ENCODE results near the gene LBX2.

LBX2 gene

GRCh38 chr2:74535440-74535965 lies 36.1 kb upstream of the LBX2 start:
- Histone ChIP-seq H3K27me3 (replicated peaks; ENCODE audit: control insufficient read depth, insufficient read depth, low read length, poor library complexity, severe bottlenecking) (peaks cover 5% of the 10 kb centered on the region), H3K4me3 (ENCODE audit: insufficient read depth, low read depth, low read length, poor library complexity, severe bottlenecking) (no peak overlapping the region), H3K4me1 (ENCODE audit: control insufficient read depth, insufficient read depth, low read length, poor library complexity, severe bottlenecking) (peaks cover 9% of the 10 kb centered on the region), H3K27ac (ENCODE audit: insufficient read depth, low read length, poor library complexity, severe bottlenecking) (no peak overlapping the region), H3K36me3 (ENCODE audit: control insufficient read depth, insufficient read depth, low read length) (no peaks in the 10 kb centered on the region), H3K9me3 (ENCODE audit: control insufficient read depth, low read length) (no peaks in the 10 kb centered on the region)
- DNase-seq: no peak

- Histone ChIP-seq H3K36me3 (ENCODE audit: control insufficient read depth, insufficient read depth, low read length) (no peaks in the 10 kb centered on the region), H3K4me3 (ENCODE audit: insufficient read depth, low read depth, low read length, poor library complexity, severe bottlenecking) (no peak overlapping the region), H3K9me3 (ENCODE audit: control insufficient read depth, low read length) (no peaks in the 10 kb centered on the region), H3K27ac (ENCODE audit: insufficient read depth, low read length, poor library complexity, severe bottlenecking) (no peak overlapping the region), H3K27me3 (replicated peaks; ENCODE audit: control insufficient read depth, insufficient read depth, low read length, poor library complexity, severe bottlenecking) (peaks cover 3% of the 10 kb centered on the region), H3K4me1 (ENCODE audit: control insufficient read depth, insufficient read depth, low read length, poor library complexity, severe bottlenecking) (peaks cover 11% of the 10 kb centered on the region)
- DNase-seq: no peak
These were observed 35.0 kb upstream of the LBX2 start for GRCh38 chr2:74534411-74534810.

GRCh38 chr2:74533464-74533863 lies 34.1 kb upstream of the LBX2 start:
- no peak for DNase-seq
- Histone ChIP-seq H3K27me3 (replicated peaks; ENCODE audit: control insufficient read depth, insufficient read depth, low read length, poor library complexity, severe bottlenecking) (no peaks in the 10 kb centered on the region), H3K4me3 (ENCODE audit: insufficient read depth, low read depth, low read length, poor library complexity, severe bottlenecking) (no peak overlapping the region), H3K36me3 (ENCODE audit: control insufficient read depth, insufficient read depth, low read length) (no peaks in the 10 kb centered on the region), H3K27ac (ENCODE audit: insufficient read depth, low read length, poor library complexity, severe bottlenecking) (no peak overlapping the region), H3K4me1 (ENCODE audit: control insufficient read depth, insufficient read depth, low read length, poor library complexity, severe bottlenecking) (peaks cover 20% of the 10 kb centered on the region), H3K9me3 (ENCODE audit: control insufficient read depth, low read length) (no peaks in the 10 kb centered on the region)

DNA sequence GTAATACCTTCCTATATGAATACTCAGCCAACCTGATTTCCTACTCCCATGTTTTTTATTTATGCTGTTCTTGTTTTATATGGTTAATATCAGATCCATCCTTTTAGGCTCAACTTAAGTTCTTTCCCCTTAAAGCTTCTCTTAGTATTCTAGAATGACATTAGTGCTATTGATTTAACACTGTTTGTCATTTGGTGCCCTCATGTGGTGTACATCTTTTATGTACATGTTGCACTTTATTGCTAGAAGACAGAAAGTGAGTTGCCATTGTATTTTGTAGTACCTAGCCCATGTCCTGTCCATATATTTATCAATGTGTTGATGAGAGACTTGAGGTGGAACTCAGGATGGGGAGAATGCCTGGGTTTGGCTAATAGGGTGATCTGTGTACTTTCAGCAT lies 32.8 kb upstream of the LBX2 start:
- Histone ChIP-seq H3K4me3 (ENCODE audit: insufficient read depth, low read depth, low read length, poor library complexity, severe bottlenecking) (no peak overlapping the region), H3K9me3 (ENCODE audit: control insufficient read depth, low read length) (no peaks in the 10 kb centered on the region), H3K4me1 (ENCODE audit: control insufficient read depth, insufficient read depth, low read length, poor library complexity, severe bottlenecking) (peaks cover 22% of the 10 kb centered on the region), H3K27me3 (replicated peaks; ENCODE audit: control insufficient read depth, insufficient read depth, low read length, poor library complexity, severe bottlenecking) (no peaks in the 10 kb centered on the region), H3K36me3 (ENCODE audit: control insufficient read depth, insufficient read depth, low read length) (peaks cover 10% of the 10 kb centered on the region), H3K27ac (ENCODE audit: insufficient read depth, low read length, poor library complexity, severe bottlenecking) (no peak overlapping the region)
- no peak for DNase-seq

- Histone ChIP-seq H3K27ac (ENCODE audit: insufficient read depth, low read length, poor library complexity, severe bottlenecking) (no peak overlapping the region), H3K4me3 (ENCODE audit: insufficient read depth, low read depth, low read length, poor library complexity, severe bottlenecking) (no peak overlapping the region), H3K9me3 (ENCODE audit: control insufficient read depth, low read length) (no peaks in the 10 kb centered on the region), H3K4me1 (ENCODE audit: control insufficient read depth, insufficient read depth, low read length, poor library complexity, severe bottlenecking) (peaks cover 22% of the 10 kb centered on the region), H3K27me3 (replicated peaks; ENCODE audit: control insufficient read depth, insufficient read depth, low read length, poor library complexity, severe bottlenecking) (no peaks in the 10 kb centered on the region), H3K36me3 (ENCODE audit: control insufficient read depth, insufficient read depth, low read length) (peaks cover 16% of the 10 kb centered on the region)
- DNase-seq: no peak
These were observed 32.3 kb upstream of the LBX2 start for GRCh38 chr2:74531666-74532065.

DNA sequence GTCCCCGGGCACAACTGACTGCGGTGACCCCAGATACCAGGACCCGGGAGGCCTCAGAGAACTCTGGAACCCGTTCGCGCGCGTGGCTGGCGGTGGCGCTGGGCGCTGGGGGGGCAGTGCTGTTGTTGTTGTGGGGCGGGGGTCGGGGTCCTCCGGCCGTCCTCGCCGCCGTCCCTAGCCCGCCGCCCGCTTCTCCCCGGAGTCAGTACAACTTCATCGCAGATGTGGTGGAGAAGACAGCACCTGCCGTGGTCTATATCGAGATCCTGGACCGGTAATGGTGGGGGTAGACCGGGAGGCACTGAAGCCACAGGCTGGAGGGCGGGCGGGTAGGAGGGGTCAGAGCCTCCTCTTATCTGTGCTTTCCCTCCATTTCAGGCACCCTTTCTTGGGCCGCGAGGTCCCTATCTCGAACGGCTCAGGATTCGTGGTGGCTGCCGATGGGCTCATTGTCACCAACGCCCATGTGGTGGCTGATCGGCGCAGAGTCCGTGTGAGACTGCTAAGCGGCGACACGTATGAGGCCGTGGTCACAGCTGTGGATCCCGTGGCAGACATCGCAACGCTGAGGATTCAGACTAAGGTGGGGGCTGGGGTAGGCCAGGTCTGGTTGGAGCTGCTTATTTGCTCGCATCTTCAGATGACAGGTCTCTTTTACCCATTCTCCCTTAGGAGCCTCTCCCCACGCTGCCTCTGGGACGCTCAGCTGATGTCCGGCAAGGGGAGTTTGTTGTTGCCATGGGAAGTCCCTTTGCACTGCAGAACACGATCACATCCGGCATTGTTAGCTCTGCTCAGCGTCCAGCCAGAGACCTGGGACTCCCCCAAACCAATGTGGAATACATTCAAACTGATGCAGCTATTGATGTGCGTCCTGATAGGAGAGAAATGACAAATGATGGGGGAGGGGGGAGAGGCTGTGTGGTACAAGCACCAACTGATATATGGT lies 31.1 kb upstream of the LBX2 start:
- Histone ChIP-seq H3K4me3 (ENCODE audit: insufficient read depth, low read depth, low read length, poor library complexity, severe bottlenecking) (peak overlapping the region; percentile 94), H3K27ac (ENCODE audit: insufficient read depth, low read length, poor library complexity, severe bottlenecking) (peak overlapping the region; percentile 90), H3K36me3 (ENCODE audit: control insufficient read depth, insufficient read depth, low read length) (peaks cover 21% of the 10 kb centered on the region), H3K4me1 (ENCODE audit: control insufficient read depth, insufficient read depth, low read length, poor library complexity, severe bottlenecking) (peaks cover 22% of the 10 kb centered on the region), H3K27me3 (replicated peaks; ENCODE audit: control insufficient read depth, insufficient read depth, low read length, poor library complexity, severe bottlenecking) (no peaks in the 10 kb centered on the region), H3K9me3 (ENCODE audit: control insufficient read depth, low read length) (no peaks in the 10 kb centered on the region)
- DNase-seq: peak in 2 of 3 donors; percentile 27 to 44

- Histone ChIP-seq H3K36me3 (ENCODE audit: control insufficient read depth, insufficient read depth, low read length) (peaks cover 21% of the 10 kb centered on the region), H3K4me1 (ENCODE audit: control insufficient read depth, insufficient read depth, low read length, poor library complexity, severe bottlenecking) (peaks cover 22% of the 10 kb centered on the region), H3K27me3 (replicated peaks; ENCODE audit: control insufficient read depth, insufficient read depth, low read length, poor library complexity, severe bottlenecking) (no peaks in the 10 kb centered on the region), H3K27ac (ENCODE audit: insufficient read depth, low read length, poor library complexity, severe bottlenecking) (peak within 1 kb of the TSS; percentile 90), H3K9me3 (ENCODE audit: control insufficient read depth, low read length) (no peaks in the 10 kb centered on the region), H3K4me3 (ENCODE audit: insufficient read depth, low read depth, low read length, poor library complexity, severe bottlenecking) (peak within 1 kb of the TSS; percentile 94)
- peak; percentile 68 to 78 (median 76) for DNase-seq
These were observed 30.2 kb upstream of the LBX2 start, which contains the start of the genes AUP1 and HTRA2 for GRCh38 chr2:74529357-74530238. TSS of gene AUP1 (minus strand) at chr2:74529706. CDS start at chr2:74529629, 77 bp downstream. TSS of gene HTRA2 (plus strand) at chr2:74529933. CDS start at chr2:74530007, 74 bp downstream.

- Histone ChIP-seq H3K4me3 (ENCODE audit: insufficient read depth, low read depth, low read length, poor library complexity, severe bottlenecking) (peak overlapping the region; percentile 94), H3K36me3 (ENCODE audit: control insufficient read depth, insufficient read depth, low read length) (peaks cover 21% of the 10 kb centered on the region), H3K27ac (ENCODE audit: insufficient read depth, low read length, poor library complexity, severe bottlenecking) (peak overlapping the region; percentile 90), H3K27me3 (replicated peaks; ENCODE audit: control insufficient read depth, insufficient read depth, low read length, poor library complexity, severe bottlenecking) (no peaks in the 10 kb centered on the region), H3K4me1 (ENCODE audit: control insufficient read depth, insufficient read depth, low read length, poor library complexity, severe bottlenecking) (peaks cover 22% of the 10 kb centered on the region), H3K9me3 (ENCODE audit: control insufficient read depth, low read length) (no peaks in the 10 kb centered on the region)
- DNase-seq: no peak
These were observed 29.4 kb upstream of the LBX2 start for GRCh38 chr2:74528600-74529356.

- no peak for DNase-seq
- Histone ChIP-seq H3K4me1 (ENCODE audit: control insufficient read depth, insufficient read depth, low read length, poor library complexity, severe bottlenecking) (peaks cover 22% of the 10 kb centered on the region), H3K27ac (ENCODE audit: insufficient read depth, low read length, poor library complexity, severe bottlenecking) (no peak overlapping the region), H3K4me3 (ENCODE audit: insufficient read depth, low read depth, low read length, poor library complexity, severe bottlenecking) (no peak overlapping the region), H3K27me3 (replicated peaks; ENCODE audit: control insufficient read depth, insufficient read depth, low read length, poor library complexity, severe bottlenecking) (no peaks in the 10 kb centered on the region), H3K9me3 (ENCODE audit: control insufficient read depth, low read length) (no peaks in the 10 kb centered on the region), H3K36me3 (ENCODE audit: control insufficient read depth, insufficient read depth, low read length) (peaks cover 21% of the 10 kb centered on the region)
These were observed 28.3 kb upstream of the LBX2 start for GRCh38 chr2:74527741-74528140.

All from effector memory CD4-positive, alpha-beta T cell (primary cell).